RWPE2 (cell line): ENCODE data around the gene RGS13.

Experiments
- ATAC-seq: fragments of 200-7000 bp; cut with Tn5 transposase; 3 replicates; pipeline ENCODE4 v1.9.1; 2021; ENCODE audit warnings: low read depth
- DNase-seq: peaks from one replicate; pipeline ENCODE4 v3.0.0-alpha.2; 2020; ENCODE audit warnings: low spot score
- H3K27ac ChIP-seq: fragments of 450-650 bp; 2 replicates; pipeline ENCODE4 v1.5.1; 2017; ENCODE audit warnings: mild to moderate bottlenecking; ENCODE audit not compliant: poor library complexity, severe bottlenecking
- H3K27me3 ChIP-seq: fragments of 250-450 bp; sonication (Bioruptor Pico); 2 replicates; pipeline ENCODE4 v1.5.1; 2021; ENCODE audit warnings: mild to moderate bottlenecking, moderate library complexity; ENCODE audit not compliant: insufficient read depth, poor library complexity, severe bottlenecking
- H3K36me3 ChIP-seq: fragments of 250-450 bp; sonication (Bioruptor Pico); 2 replicates; pipeline ENCODE4 v1.5.1; 2020; ENCODE audit warnings: low read depth, mild to moderate bottlenecking, moderate library complexity
- H3K4me1 ChIP-seq: fragments of 250-450 bp; sonication (Bioruptor Pico); 2 replicates; pipeline ENCODE4 v1.5.1; 2021; ENCODE audit warnings: mild to moderate bottlenecking, moderate library complexity; ENCODE audit not compliant: insufficient read depth, poor library complexity, severe bottlenecking
- H3K4me3 ChIP-seq: fragments of 250-450 bp; sonication (Bioruptor Pico); 2 replicates; pipeline ENCODE4 v1.5.1; 2021; ENCODE audit warnings: mild to moderate bottlenecking, moderate library complexity; ENCODE audit not compliant: severe bottlenecking
- H3K9me3 ChIP-seq: fragments of 250-450 bp; sonication (Bioruptor Pico); 2 replicates; pipeline ENCODE4 v1.5.1; 2021; ENCODE audit warnings: mild to moderate bottlenecking, moderate library complexity; ENCODE audit not compliant: severe bottlenecking
- CTCF ChIP-seq: fragments of 450-650 bp; IDR thresholded peaks from one replicate; pipeline ENCODE4 v1.5.1; 2017; ENCODE audit warnings: mild to moderate bottlenecking, moderate library complexity; ENCODE audit not compliant: poor library complexity, severe bottlenecking

The RGS13 gene

GRCh38 chr1:192609110-192610079 lies 26.6 kb upstream of the RGS13 start:
- H3K27me3 ChIP-seq = no peaks in the 10 kb centered on the region
- H3K4me1 ChIP-seq = no peaks in the 10 kb centered on the region
- DNase-seq = no peak
- ATAC-seq = 0 out of 3 replicates have a peak, but pooled peaks have one; percentile 14
- H3K36me3 ChIP-seq = no peaks in the 10 kb centered on the region
- H3K9me3 ChIP-seq = no peaks in the 10 kb centered on the region
- no peak overlapping the region for H3K27ac ChIP-seq
- H3K4me3 ChIP-seq = no peak overlapping the region
- no peak for TF ChIP-seq CTCF

GRCh38 chr1:192610112-192610889 lies 25.6 kb upstream of the RGS13 start:
- Histone ChIP-seq H3K27ac (no peak overlapping the region), H3K9me3 (no peaks in the 10 kb centered on the region), H3K27me3 (no peaks in the 10 kb centered on the region), H3K4me1 (no peaks in the 10 kb centered on the region), H3K4me3 (no peak overlapping the region), H3K36me3 (no peaks in the 10 kb centered on the region)
- peak; percentile 80 for TF ChIP-seq CTCF
- no peak for DNase-seq
- no peak for ATAC-seq

GRCh38 chr1:192615055-192615454 lies 20.9 kb upstream of the RGS13 start:
- Histone ChIP-seq H3K27ac (no peak overlapping the region), H3K36me3 (no peaks in the 10 kb centered on the region), H3K27me3 (no peaks in the 10 kb centered on the region), H3K9me3 (no peaks in the 10 kb centered on the region), H3K4me3 (no peak overlapping the region), H3K4me1 (no peaks in the 10 kb centered on the region)
- DNase-seq (no peak), ATAC-seq (no peak)
- no peak for TF ChIP-seq CTCF

- no peak for TF ChIP-seq CTCF
- no peaks in the 10 kb centered on the region for H3K9me3 ChIP-seq
- no peak overlapping the region for H3K4me3 ChIP-seq
- no peaks in the 10 kb centered on the region for H3K27me3 ChIP-seq
- DNase-seq (no peak), ATAC-seq (no peak)
- no peak overlapping the region for H3K27ac ChIP-seq
- no peaks in the 10 kb centered on the region for H3K4me1 ChIP-seq
- H3K36me3 ChIP-seq = no peaks in the 10 kb centered on the region
Observed at GRCh38 chr1:192620071-192620635, 15.8 kb upstream of the RGS13 start.
